ENCODE measurements around the gene TDRD15. TPM values are rescaled to one million over a fixed set of nuclear protein-coding genes. Genes with fewer than 3 reads are reported as not detected.

TDRD15 gene
- total and polyA plus RNA-seq, 4 donors = 0.09 to 0.75 (median 0.42) TPM

DNA sequence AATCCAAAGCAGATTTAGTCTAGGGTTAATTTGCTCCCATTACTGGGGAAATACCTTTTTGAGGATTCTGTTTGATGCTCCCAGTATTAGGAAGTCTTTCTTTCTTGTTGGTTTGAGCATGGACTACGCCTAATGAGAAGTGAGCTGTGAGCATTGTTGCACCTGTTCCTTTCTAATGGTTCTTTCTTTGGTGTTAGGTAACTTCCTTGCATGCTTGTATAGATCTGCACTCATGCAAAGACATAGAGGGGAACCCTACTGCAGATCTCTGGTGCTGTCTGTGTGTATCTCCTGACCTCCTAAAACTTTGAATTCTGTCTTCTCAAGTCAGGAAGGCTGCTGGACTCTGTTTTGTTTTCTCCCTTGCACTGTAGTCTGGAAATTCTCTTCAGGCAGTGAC is 12.8 kb upstream of the TDRD15 start:
- peaks cover 0 to 6% (median 2%) of the 10 kb centered on the region in 4 donors for H3K4me1 ChIP-seq (ENCODE audit: control insufficient read depth in 4 of 4, insufficient read depth in 4 of 4, low read length in 3 of 4)
- H3K27ac ChIP-seq (ENCODE audit: low read depth in 1 of 2, low read length in 2 of 2) = no peak overlapping the region
- DNase-seq (ENCODE audit: low spot score) = no peak
- TF ChIP-seq RXRA (IDR thresholded peaks at IDR 0.05) (no peak), NR2F2 (IDR thresholded peaks at IDR 0.05) (no peak), EGR1 (IDR thresholded peaks at IDR 0.05; ENCODE audit: low read depth in 2 of 2) (no peak), RAD21 (IDR thresholded peaks at IDR 0.05) (no peak), CTCF (IDR thresholded peaks at IDR 0.05; ENCODE audit: low read depth, low read length, missing input control) (no peak), FOXA1 (IDR thresholded peaks at IDR 0.05) (no peak), GABPA (IDR thresholded peaks at IDR 0.05 in 1 of 2, conservative IDR thresholded peaks at IDR 0.05 in 1 of 2) (no peak), JUND (IDR thresholded peaks at IDR 0.05) (no peak), HNF4G (IDR thresholded peaks at IDR 0.05) (no peak), TAF1 (conservative IDR thresholded peaks at IDR 0.05) (no peak), HNF4A (conservative IDR thresholded peaks at IDR 0.05) (no peak), ZBTB33 (IDR thresholded peaks at IDR 0.05) (no peak)
- TF ChIP-seq, protein P1, sequence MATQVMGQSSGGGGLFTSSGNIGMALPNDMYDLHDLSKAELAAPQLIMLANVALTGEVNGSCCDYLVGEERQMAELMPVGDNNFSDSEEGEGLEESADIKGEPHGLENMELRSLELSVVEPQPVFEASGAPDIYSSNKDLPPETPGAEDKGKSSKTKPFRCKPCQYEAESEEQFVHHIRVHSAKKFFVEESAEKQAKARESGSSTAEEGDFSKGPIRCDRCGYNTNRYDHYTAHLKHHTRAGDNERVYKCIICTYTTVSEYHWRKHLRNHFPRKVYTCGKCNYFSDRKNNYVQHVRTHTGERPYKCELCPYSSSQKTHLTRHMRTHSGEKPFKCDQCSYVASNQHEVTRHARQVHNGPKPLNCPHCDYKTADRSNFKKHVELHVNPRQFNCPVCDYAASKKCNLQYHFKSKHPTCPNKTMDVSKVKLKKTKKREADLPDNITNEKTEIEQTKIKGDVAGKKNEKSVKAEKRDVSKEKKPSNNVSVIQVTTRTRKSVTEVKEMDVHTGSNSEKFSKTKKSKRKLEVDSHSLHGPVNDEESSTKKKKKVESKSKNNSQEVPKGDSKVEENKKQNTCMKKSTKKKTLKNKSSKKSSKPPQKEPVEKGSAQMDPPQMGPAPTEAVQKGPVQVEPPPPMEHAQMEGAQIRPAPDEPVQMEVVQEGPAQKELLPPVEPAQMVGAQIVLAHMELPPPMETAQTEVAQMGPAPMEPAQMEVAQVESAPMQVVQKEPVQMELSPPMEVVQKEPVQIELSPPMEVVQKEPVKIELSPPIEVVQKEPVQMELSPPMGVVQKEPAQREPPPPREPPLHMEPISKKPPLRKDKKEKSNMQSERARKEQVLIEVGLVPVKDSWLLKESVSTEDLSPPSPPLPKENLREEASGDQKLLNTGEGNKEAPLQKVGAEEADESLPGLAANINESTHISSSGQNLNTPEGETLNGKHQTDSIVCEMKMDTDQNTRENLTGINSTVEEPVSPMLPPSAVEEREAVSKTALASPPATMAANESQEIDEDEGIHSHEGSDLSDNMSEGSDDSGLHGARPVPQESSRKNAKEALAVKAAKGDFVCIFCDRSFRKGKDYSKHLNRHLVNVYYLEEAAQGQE (IDR thresholded peaks at IDR 0.05) = no peak
- TF ChIP-seq, protein P2, sequence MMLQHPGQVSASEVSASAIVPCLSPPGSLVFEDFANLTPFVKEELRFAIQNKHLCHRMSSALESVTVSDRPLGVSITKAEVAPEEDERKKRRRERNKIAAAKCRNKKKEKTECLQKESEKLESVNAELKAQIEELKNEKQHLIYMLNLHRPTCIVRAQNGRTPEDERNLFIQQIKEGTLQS (IDR thresholded peaks at IDR 0.05) = no peak
- TF ChIP-seq, protein P3, sequence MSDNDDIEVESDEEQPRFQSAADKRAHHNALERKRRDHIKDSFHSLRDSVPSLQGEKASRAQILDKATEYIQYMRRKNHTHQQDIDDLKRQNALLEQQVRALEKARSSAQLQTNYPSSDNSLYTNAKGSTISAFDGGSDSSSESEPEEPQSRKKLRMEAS (IDR thresholded peaks at IDR 0.05) = no peak
- no peaks in the 10 kb centered on the region for H3K9me3 ChIP-seq (ENCODE audit: control insufficient read depth in 4 of 4, low read length in 3 of 4)
- 91% methylated on average over 1 of the region's 1 CpG for WGBS
- no peak overlapping the region for H3K9ac ChIP-seq (ENCODE audit: low read depth in 1 of 2, low read length in 2 of 2)
- H3K27me3 ChIP-seq (ENCODE audit: control insufficient read depth in 4 of 4, insufficient read depth in 4 of 4, low read length in 3 of 4) = no peaks in the 10 kb centered on the region
- H3K4me3 ChIP-seq (ENCODE audit: low read depth in 1 of 3, low read length in 3 of 3) = no peak overlapping the region
- H3K36me3 ChIP-seq (ENCODE audit: control insufficient read depth in 4 of 4, insufficient read depth in 3 of 4, low read depth in 1 of 4, low read length in 3 of 4) = no peaks in the 10 kb centered on the region

DNA sequence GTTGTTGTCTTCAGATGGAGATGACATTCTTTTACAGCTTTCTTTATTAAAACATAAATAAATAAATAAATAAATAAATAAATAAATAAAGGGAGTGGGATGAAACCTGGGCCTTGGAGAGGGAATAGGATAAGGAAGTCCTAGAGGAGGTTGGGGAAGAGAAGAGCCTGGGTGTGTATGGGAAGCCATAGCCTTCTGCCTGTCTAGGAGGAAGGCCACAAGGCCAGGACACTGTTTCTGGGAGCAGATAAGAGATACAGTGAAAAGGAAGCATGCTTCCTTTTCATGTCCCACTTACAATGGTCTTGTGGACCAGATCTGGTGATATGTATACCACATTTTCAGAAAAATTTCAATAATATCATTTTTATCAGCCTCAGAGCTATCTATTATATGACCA is 6.1 kb upstream of the TDRD15 start:
- Histone ChIP-seq H3K36me3 (ENCODE audit: control insufficient read depth in 4 of 4, insufficient read depth in 3 of 4, low read depth in 1 of 4, low read length in 3 of 4) (no peaks in the 10 kb centered on the region), H3K9me3 (ENCODE audit: control insufficient read depth in 4 of 4, low read length in 3 of 4) (no peaks in the 10 kb centered on the region), H3K27ac (ENCODE audit: low read depth in 1 of 2, low read length in 2 of 2) (peak overlapping the region; percentile 48 to 50), H3K4me1 (ENCODE audit: control insufficient read depth in 4 of 4, insufficient read depth in 4 of 4, low read length in 3 of 4) (peaks cover 0 to 6% (median 5%) of the 10 kb centered on the region in 4 donors), H3K27me3 (ENCODE audit: control insufficient read depth in 4 of 4, insufficient read depth in 4 of 4, low read length in 3 of 4) (no peaks in the 10 kb centered on the region), H3K4me3 (ENCODE audit: low read depth in 1 of 3, low read length in 3 of 3) (no peak overlapping the region), H3K9ac (ENCODE audit: low read depth in 1 of 2, low read length in 2 of 2) (peak overlapping the region in 1 of 2 donors; percentile 50)
- no peak for DNase-seq (ENCODE audit: low spot score)
- no peak for TF ChIP-seq YY1 (IDR thresholded peaks at IDR 0.05)
- no peak for TF ChIP-seq NR2F2 (IDR thresholded peaks at IDR 0.05)
- TF ChIP-seq CTCF (IDR thresholded peaks at IDR 0.05; ENCODE audit: low read depth, low read length, missing input control) = no peak
- TF ChIP-seq, protein P2 (IDR thresholded peaks at IDR 0.05) = no peak
- no peak for TF ChIP-seq HNF4G (IDR thresholded peaks at IDR 0.05)
- no peak for TF ChIP-seq FOXA1 (IDR thresholded peaks at IDR 0.05)
- no peak for TF ChIP-seq FOXA2 (IDR thresholded peaks at IDR 0.05)
- TF ChIP-seq JUND (IDR thresholded peaks at IDR 0.05) = no peak
- TF ChIP-seq RAD21 (IDR thresholded peaks at IDR 0.05) = no peak
- TF ChIP-seq TAF1 (conservative IDR thresholded peaks at IDR 0.05) = no peak
- TF ChIP-seq, protein P3 (IDR thresholded peaks at IDR 0.05) = no peak
- TF ChIP-seq GABPA (IDR thresholded peaks at IDR 0.05 in 1 of 2, conservative IDR thresholded peaks at IDR 0.05 in 1 of 2) = no peak
- no peak for TF ChIP-seq EGR1 (IDR thresholded peaks at IDR 0.05; ENCODE audit: low read depth in 2 of 2)
- no peak for TF ChIP-seq SP1 (IDR thresholded peaks at IDR 0.05)
- no peak for TF ChIP-seq ZBTB33 (IDR thresholded peaks at IDR 0.05)
- TF ChIP-seq RXRA (IDR thresholded peaks at IDR 0.05) = no peak
